Naive thymus-derived CD4-positive, alpha-beta T cell (primary cell): ENCODE measurements around the gene MYOM3. TPM values are rescaled to one million over a fixed set of nuclear protein-coding genes. Genes with fewer than 3 reads are reported as not detected.
A peak's percentile ranks its signal among the peaks of the same experiment; 100 is the strongest.

Experiments used
- ATAC-seq: fragments of 150-1000 bp; cut with Tn5 transposase; 2 replicates; pipeline ENCODE4 v1.10.0; 2021; ENCODE audit warnings: mild to moderate bottlenecking, moderate library complexity
- CTCF ChIA-PET: fragments of 350-600 bp; sonication (Branson Sonifier 250); formaldehyde crosslinking; loops from one replicate; lab custom pipeline; 2021; ENCODE audit warnings: antibody characterized with exemption; lab: Charles Lee
- POLR2A ChIA-PET: fragments of 350-600 bp; sonication (Branson Sonifier 250); formaldehyde crosslinking; loops from one replicate; lab custom pipeline; 2021; ENCODE audit warnings: antibody characterized with exemption, inconsistent platforms; lab: Charles Lee
- DNase-seq, 9 donors: peaks; one replicate each; pipeline versions ENCODE4 v3.0.0 to v3.0.0-alpha.2; 2020 to 2022; ENCODE audit warnings: mixed read lengths in 1 of 9
- H3K27ac ChIP-seq: one replicate; pipeline ENCODE4 v1.7.0; 2013; ENCODE audit warnings: mild to moderate bottlenecking, low read depth, low read length, moderate library complexity
- H3K27me3 ChIP-seq, 2 donors: one replicate each; pipeline ENCODE4 v1.7.0; 2013; ENCODE audit warnings: low read length in 2 of 2, mild to moderate bottlenecking in 2 of 2, moderate library complexity in 2 of 2; ENCODE audit not compliant: control insufficient read depth in 2 of 2, insufficient read depth in 2 of 2
- H3K36me3 ChIP-seq, 3 experiments: 1 replicate in 2 of 3; 2 replicates in 1 of 3; pipeline ENCODE4 v1.7.0; 2013; ENCODE audit warnings: low read length in 3 of 3, mild to moderate bottlenecking in 3 of 3, moderate library complexity in 1 of 3; ENCODE audit not compliant: insufficient read depth in 3 of 3, control insufficient read depth in 2 of 3
- H3K4me1 ChIP-seq, 2 donors: one replicate each; pipeline ENCODE4 v1.7.0; 2013; ENCODE audit warnings: low read length in 2 of 2, mild to moderate bottlenecking in 2 of 2, moderate library complexity in 1 of 2; ENCODE audit not compliant: control insufficient read depth in 2 of 2, insufficient read depth in 2 of 2
- H3K4me3 ChIP-seq: 2 replicates; pipeline ENCODE4 v1.7.0; 2013; ENCODE audit warnings: mild to moderate bottlenecking, low read length
- H3K9me3 ChIP-seq, 3 experiments: 1 replicate in 2 of 3; 2 replicates in 1 of 3; pipeline ENCODE4 v1.7.0; 2013; ENCODE audit warnings: low read length in 3 of 3; ENCODE audit not compliant: control insufficient read depth in 2 of 3
- H3K27ac Mint-ChIP-seq, 9 donors: one replicate each; pipeline ENCODE4 v1.8.0; 2020 to 2022; ENCODE audit warnings: mixed read lengths in 9 of 9, mild to moderate bottlenecking in 8 of 9, moderate library complexity in 5 of 9, inconsistent platforms in 2 of 9
- H3K27me3 Mint-ChIP-seq, 5 donors: one replicate each; pipeline ENCODE4 v1.8.0; 2021 to 2022; ENCODE audit warnings: mixed read lengths in 5 of 5, mild to moderate bottlenecking in 1 of 5
- H3K36me3 Mint-ChIP-seq, 5 donors: one replicate each; pipeline ENCODE4 v1.8.0; 2020 to 2022; ENCODE audit warnings: mixed read lengths in 5 of 5, mild to moderate bottlenecking in 3 of 5, inconsistent platforms in 1 of 5
- H3K4me1 Mint-ChIP-seq, 7 donors: one replicate each; pipeline ENCODE4 v1.8.0; 2020 to 2022; ENCODE audit warnings: mixed read lengths in 7 of 7, mild to moderate bottlenecking in 3 of 7, inconsistent platforms in 1 of 7
- H3K4me3 Mint-ChIP-seq, 10 donors: one replicate each; pipeline ENCODE4 v1.8.0; 2020 to 2022; ENCODE audit warnings: mild to moderate bottlenecking in 10 of 10, mixed read lengths in 10 of 10, moderate library complexity in 6 of 10, inconsistent platforms in 2 of 10
- H3K9me3 Mint-ChIP-seq, 11 donors: one replicate each; pipeline ENCODE4 v1.8.0; 2020 to 2022; ENCODE audit warnings: mixed read lengths in 11 of 11, mild to moderate bottlenecking in 4 of 11, inconsistent platforms in 1 of 11, moderate library complexity in 1 of 11
- intact Hi-C, 2 donors: fragments of 100-400 bp; cut with micrococcal nuclease; formaldehyde crosslinking; loops; one replicate each; pipeline ENCODE4 v1.15.1; 2023
- polyA plus RNA-seq, 2 donors: library from polyadenylated mRNA; unstranded; fragments of 300-500 nt; fragmentation: Illumina TruSeq; gene quantifications; one replicate each; pipeline ENCODE4 v1.2.3, GENCODE V29; 2021
- total RNA-seq, 6 experiments: library from RNA in 5 of 6; stranded (reverse) in 5 of 6; gene quantifications; 1 replicate in 5 of 6; 2 replicates in 1 of 6; pipeline ENCODE4 v1.2.3 and lab custom pipeline; 2021 to 2026

The MYOM3 gene
- total and polyA plus RNA-seq, 7 experiments from 2014 or later = not detected

- ChIA-PET POLR2A (no interaction called here), CTCF (interaction anchor here (0.7 to 1.3 kb wide), 3 partner anchors 13 to 243 kb away, joined by 3 read pairs; no protein-coding TSS in a partner anchor)
- DNase-seq (no peak), ATAC-seq (no peak)
- Histone ChIP-seq H3K27me3 (no peaks in the 10 kb centered on the region), H3K27ac (no peak overlapping the region), H3K4me1 (peaks cover 4 to 10% of the 10 kb centered on the region in 2 donors), H3K9me3 (no peaks in the 10 kb centered on the region), H3K4me3 (no peak overlapping the region), H3K36me3 (no peaks in the 10 kb centered on the region)
- Mint-ChIP-seq H3K9me3 (no peaks in the 10 kb centered on the region), H3K27me3 (peaks cover 27 to 57% (median 38%) of the 10 kb centered on the region in 5 donors), H3K36me3 (no peaks in the 10 kb centered on the region), H3K4me1 (peaks cover 9 to 18% (median 14%) of the 10 kb centered on the region in 7 donors), H3K4me3 (no peak overlapping the region), H3K27ac (no peak overlapping the region)
- intact Hi-C loops = no loop called here
Measured at GRCh38 chr1:24147816-24148215, 35.9 kb upstream of the MYOM3 start.

DNA sequence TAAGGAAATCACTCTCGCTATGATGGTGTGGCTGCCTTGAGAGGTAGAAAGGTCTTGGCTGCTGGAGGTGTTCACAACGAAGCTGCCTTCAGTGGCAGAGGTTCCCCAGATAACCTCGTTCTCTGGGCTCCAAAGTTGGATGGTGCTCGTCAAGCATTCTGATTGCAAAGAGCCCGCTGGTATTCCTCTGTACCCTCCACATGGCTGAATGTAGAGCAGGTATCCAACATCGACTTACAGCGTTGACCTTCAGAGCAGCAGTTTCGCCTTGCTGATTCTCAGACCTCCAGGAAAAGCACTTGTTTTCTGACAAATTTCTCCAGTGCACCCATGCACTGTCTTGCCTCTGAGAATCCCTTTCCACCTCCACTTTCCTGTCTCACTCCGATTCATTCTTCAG, 35.3 kb upstream of the MYOM3 start:
- intact Hi-C loops = no loop called here
- no peaks in the 10 kb centered on the region for H3K27me3 ChIP-seq
- peaks cover 26 to 51% (median 33%) of the 10 kb centered on the region in 5 donors for H3K27me3 Mint-ChIP-seq
- H3K4me3 Mint-ChIP-seq = no peak overlapping the region
- H3K4me3 ChIP-seq = no peak overlapping the region
- ATAC-seq (no peak), DNase-seq (no peak)
- no peaks in the 10 kb centered on the region for H3K9me3 ChIP-seq
- no peaks in the 10 kb centered on the region for H3K36me3 ChIP-seq
- H3K27ac Mint-ChIP-seq = no peak overlapping the region
- no peaks in the 10 kb centered on the region for H3K36me3 Mint-ChIP-seq
- H3K4me1 Mint-ChIP-seq = peaks cover 9 to 18% (median 14%) of the 10 kb centered on the region in 7 donors
- CTCF ChIA-PET = interaction anchor here (1.0 to 1.3 kb wide), 2 partner anchors 26 to 244 kb away, joined by 3 read pairs; no protein-coding TSS in a partner anchor
- H3K27ac ChIP-seq = no peak overlapping the region
- POLR2A ChIA-PET = no interaction called here
- H3K9me3 Mint-ChIP-seq = no peaks in the 10 kb centered on the region
- H3K4me1 ChIP-seq = peaks cover 4 to 10% of the 10 kb centered on the region in 2 donors

DNA sequence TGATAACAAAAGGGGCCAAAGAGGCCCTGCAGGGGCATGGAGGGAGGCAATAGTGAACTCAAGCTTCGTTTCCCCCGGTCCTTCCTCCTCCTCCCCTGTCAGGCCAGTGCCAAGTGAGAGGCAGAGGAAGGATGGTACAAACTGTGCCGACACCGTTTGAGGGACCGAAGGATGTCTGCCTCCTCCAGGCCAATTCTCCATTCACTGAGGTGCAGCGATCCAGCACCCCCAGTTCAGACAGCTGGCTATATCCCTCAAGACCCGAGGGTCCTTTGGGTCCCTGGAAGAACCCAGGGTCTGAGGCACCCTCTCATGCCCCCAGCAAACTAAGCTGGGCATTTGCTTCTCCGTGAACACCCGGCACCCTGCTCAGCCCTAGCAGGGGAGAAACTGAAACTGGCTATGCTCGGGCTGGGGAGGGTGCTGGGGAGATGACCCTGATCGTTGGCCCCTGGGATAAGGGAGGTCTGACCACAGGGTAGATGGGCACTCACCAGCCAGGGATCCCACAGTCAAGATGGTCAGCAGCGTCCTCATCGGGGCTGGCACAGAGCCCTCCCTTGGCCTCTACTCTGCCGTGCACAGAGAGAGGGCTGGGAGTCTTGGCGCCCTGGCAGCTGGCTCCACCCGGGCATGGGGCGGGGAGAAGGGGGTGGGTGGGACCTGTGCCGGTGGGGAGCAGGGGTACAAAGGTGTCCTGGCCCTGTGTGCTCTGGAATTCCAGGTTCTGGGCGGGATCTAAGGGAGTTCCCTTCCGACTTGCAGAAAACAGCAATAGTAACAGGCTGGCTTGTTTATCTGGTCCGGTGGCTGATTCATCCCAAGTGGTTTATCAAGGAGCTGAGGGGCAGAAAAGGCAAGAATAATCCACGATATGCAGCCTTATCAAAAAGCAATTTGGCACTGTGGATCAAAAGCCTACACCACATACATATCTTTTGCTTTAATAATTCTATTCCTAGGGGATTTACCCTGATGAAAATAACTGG, 30.9 kb upstream of the MYOM3 start, which contains the start of gene IL22RA1:
IL22RA1 (minus strand) TSS at position 595 of the 989 bp plus-strand sequence; CDS start at position 537, 58 bp downstream.
- no peaks in the 10 kb centered on the region for H3K4me1 ChIP-seq
- ChIA-PET CTCF (no interaction called here), POLR2A (no interaction called here)
- Mint-ChIP-seq H3K4me1 (peaks cover 0 to 5% (median 2%) of the 10 kb centered on the region in 7 donors), H3K27me3 (peaks cover 0 to 31% (median 8%) of the 10 kb centered on the region in 5 donors), H3K36me3 (no peaks in the 10 kb centered on the region), H3K4me3 (no peak within 1 kb of the TSS), H3K27ac (no peak within 1 kb of the TSS), H3K9me3 (peaks cover 0 to 2% (median 0%) of the 10 kb centered on the region in 11 donors)
- no peaks in the 10 kb centered on the region for H3K27me3 ChIP-seq
- H3K9me3 ChIP-seq = no peaks in the 10 kb centered on the region
- intact Hi-C loops = no loop called here
- H3K27ac ChIP-seq = no peak within 1 kb of the TSS
- DNase-seq (no peak), ATAC-seq (no peak)
- H3K4me3 ChIP-seq = no peak within 1 kb of the TSS
- H3K36me3 ChIP-seq = no peaks in the 10 kb centered on the region

DNA sequence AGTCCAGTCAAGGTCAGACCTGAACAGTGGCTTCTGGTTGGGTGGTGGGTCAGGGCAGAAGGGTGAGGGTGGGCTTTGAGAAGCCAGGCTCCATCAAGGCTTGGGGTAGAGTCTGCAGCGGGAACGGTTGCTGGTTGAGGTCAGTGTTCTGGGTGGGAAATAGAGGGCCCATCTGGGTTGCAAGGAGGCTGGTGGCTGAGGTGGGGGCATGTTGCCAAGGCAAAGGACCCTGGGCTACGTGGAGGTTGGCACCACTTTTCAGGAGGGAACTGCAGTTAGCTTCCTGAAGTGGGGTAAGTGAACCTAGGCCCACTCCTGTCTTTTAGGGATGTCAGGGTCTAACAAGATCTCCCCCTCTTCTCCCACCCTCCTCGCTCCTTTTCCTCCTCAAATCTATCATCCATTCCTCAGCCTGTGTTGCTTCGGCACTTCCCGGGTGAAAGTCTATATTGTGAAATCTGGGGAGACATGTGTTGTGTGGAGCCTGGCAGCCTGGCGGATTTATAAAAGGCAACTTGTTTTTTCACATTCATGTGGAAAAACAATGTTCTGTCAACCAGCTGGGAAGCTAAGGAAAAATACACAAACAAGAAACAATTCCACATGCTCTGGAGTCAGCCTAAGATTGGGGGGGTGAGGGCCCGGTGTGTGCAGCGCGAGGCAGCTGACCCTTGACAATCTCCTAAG, 29.5 kb upstream of the MYOM3 start:
- H3K9me3 Mint-ChIP-seq = peaks cover 0 to 2% (median 0%) of the 10 kb centered on the region in 11 donors

DNA sequence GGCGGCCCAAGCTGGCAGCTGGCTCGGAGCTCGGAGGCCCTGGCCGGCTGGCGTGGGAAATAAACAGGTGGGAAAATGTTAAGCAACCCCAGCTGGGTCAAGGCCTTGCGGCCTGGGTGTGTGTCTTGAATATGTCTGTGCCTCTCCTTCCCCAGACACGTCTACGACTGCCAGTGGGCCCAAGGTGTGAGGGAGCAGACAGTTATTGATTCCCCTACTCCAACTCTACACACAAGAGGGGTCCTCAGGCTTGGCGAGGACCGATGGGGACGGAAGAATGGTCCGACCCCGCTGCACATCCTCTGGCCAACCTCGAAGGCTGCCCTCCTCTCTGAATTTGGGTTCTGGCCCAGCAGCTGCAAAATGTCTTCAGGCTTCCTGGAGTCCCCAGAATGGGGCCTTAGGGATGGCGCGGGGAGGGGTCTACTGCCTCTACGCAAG, 28.8 kb upstream of the MYOM3 start:
- Mint-ChIP-seq H3K36me3 (no peaks in the 10 kb centered on the region), H3K9me3 (peaks cover 0 to 2% (median 0%) of the 10 kb centered on the region in 11 donors), H3K27me3 (peaks cover 0 to 16% (median 5%) of the 10 kb centered on the region in 5 donors), H3K4me3 (no peak overlapping the region), H3K27ac (no peak overlapping the region), H3K4me1 (peaks cover 0 to 5% (median 2%) of the 10 kb centered on the region in 7 donors)
- Histone ChIP-seq H3K27me3 (no peaks in the 10 kb centered on the region), H3K4me3 (no peak overlapping the region), H3K9me3 (no peaks in the 10 kb centered on the region), H3K4me1 (no peaks in the 10 kb centered on the region), H3K36me3 (no peaks in the 10 kb centered on the region), H3K27ac (no peak overlapping the region)
- ChIA-PET CTCF (no interaction called here), POLR2A (no interaction called here)
- DNase-seq (no peak), ATAC-seq (no peak)
- intact Hi-C loops = no loop called here

More for the DNA sequence above, 29.5 kb upstream of the MYOM3 start:
- no peak overlapping the region for H3K4me3 ChIP-seq
- CTCF ChIA-PET = interaction anchor here (0.6 kb wide), 1 partner anchor 10 kb away, joined by 4 read pairs; no protein-coding TSS in a partner anchor
- H3K27me3 Mint-ChIP-seq = peaks cover 0 to 20% (median 5%) of the 10 kb centered on the region in 5 donors
- no peak overlapping the region for H3K27ac ChIP-seq
- intact Hi-C loops = no loop called here
- H3K9me3 ChIP-seq = no peaks in the 10 kb centered on the region
- no peaks in the 10 kb centered on the region for H3K36me3 ChIP-seq
- no peak for ATAC-seq
- no peaks in the 10 kb centered on the region for H3K36me3 Mint-ChIP-seq
- no peaks in the 10 kb centered on the region for H3K27me3 ChIP-seq
- H3K4me3 Mint-ChIP-seq = no peak overlapping the region
- peak overlapping the region in 1 of 9 donors; percentile 36 for H3K27ac Mint-ChIP-seq
- peaks cover 0 to 5% (median 2%) of the 10 kb centered on the region in 7 donors for H3K4me1 Mint-ChIP-seq
- no peak for DNase-seq
- H3K4me1 ChIP-seq = no peaks in the 10 kb centered on the region
- POLR2A ChIA-PET = no interaction called here

DNA sequence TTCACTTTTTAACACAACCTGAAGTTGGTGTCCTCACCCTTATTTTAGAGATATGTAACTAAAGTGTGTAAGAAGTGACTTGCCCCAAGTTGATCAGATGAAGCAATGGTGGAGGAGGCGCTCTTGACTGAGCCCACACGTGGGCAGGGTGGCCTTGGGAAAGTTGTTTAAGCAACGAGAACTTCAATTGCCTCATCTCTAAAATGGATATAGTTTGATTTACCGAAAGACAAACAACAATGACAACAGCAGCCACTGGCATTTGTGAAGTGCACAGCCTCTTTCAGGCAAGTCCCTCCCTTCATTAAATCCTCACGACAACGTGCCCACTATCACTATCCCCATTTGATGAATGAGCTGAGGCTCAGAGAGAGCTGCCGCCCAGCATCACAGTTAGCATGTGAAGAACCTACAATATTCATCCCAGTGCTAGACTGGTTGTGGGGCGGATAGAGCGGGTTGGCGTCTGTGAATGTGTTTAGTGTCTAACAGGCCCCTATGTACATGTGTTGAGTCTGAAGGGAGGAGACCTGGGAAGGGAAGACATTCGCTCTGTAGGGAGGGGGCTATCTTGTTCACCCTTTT, 28.0 kb upstream of the MYOM3 start:
- Mint-ChIP-seq H3K27ac (no peak overlapping the region), H3K4me1 (peaks cover 0 to 5% (median 2%) of the 10 kb centered on the region in 7 donors), H3K9me3 (peaks cover 0 to 4% (median 0%) of the 10 kb centered on the region in 11 donors), H3K36me3 (no peaks in the 10 kb centered on the region), H3K4me3 (no peak overlapping the region), H3K27me3 (peaks cover 0 to 16% (median 5%) of the 10 kb centered on the region in 5 donors)
- Histone ChIP-seq H3K27me3 (no peaks in the 10 kb centered on the region), H3K9me3 (no peaks in the 10 kb centered on the region), H3K36me3 (no peaks in the 10 kb centered on the region), H3K27ac (no peak overlapping the region), H3K4me1 (no peaks in the 10 kb centered on the region), H3K4me3 (no peak overlapping the region)
- ATAC-seq (no peak), DNase-seq (no peak)
- intact Hi-C loops = no loop called here
- ChIA-PET CTCF (interaction anchor here (1.2 kb wide), 1 partner anchor 10 kb away, joined by 3 read pairs; no protein-coding TSS in a partner anchor), POLR2A (no interaction called here)
